Measurements from ENCODE around the gene ARID5B.

GRCh38 chr10:61950449-61951143 lies 49.1 kb downstream of the ARID5B start:
- no peak for TF ChIP-seq MXI1 (conservative IDR thresholded peaks at IDR 0.05; ENCODE audit: poor library complexity, severe bottlenecking)
- TF ChIP-seq POLR2AphosphoS5 (IDR thresholded peaks at IDR 0.05): no peak

Measured in neural cell (in vitro differentiated cells).